Loucy (cell line): Measurements from ENCODE around the gene TRIO.

Source experiments
- EZH2phosphoT487 ChIP-seq: fragments of 200-600 bp; IDR thresholded peaks from 2 replicates; pipeline ENCODE4 v1.6.1; 2018; ENCODE audit warnings: antibody characterized with exemption, mild to moderate bottlenecking, moderate library complexity, borderline replicate concordance
- TF ChIP-seq, protein P1 (sequence below): fragments of 200-600 bp; sonication (generic); conservative IDR thresholded peaks from 2 replicates; pipeline ENCODE4 v1.5.1; 2014; ENCODE audit warnings: mild to moderate bottlenecking, antibody characterized with exemption, low read length

DNA sequence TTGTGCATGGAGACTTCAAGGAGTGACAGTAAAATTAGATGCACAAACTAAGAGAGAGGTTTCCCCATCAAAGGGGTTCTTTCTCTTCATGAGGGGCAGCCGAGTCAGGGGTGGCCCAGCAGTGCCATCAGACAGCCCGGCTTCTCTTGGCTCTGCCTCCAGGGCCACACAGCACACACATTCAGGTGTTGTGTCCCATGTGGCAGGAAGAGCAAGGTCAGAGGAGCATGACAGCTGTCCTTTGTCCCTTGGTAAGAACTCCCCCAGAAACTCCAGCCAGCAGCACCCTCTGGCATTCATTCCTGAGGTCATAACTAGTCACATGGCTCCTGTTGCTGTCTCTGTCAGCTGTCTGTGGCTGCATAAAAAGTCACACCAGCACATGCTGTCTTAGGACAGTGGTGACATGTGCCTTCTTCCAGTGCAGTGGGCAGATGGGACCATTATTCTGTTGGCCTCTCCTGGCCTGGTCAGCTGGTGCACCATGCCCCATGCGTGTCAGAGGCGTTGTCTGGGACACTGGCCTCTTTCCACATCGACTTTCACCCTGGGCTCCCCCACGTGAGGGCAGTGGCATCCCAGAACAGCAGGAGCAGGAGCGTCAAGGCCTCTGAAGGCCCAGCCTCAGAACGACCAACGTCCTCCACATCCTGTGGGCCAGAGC, 360.0 kb downstream of the TRIO start:
- TF ChIP-seq, protein P1, sequence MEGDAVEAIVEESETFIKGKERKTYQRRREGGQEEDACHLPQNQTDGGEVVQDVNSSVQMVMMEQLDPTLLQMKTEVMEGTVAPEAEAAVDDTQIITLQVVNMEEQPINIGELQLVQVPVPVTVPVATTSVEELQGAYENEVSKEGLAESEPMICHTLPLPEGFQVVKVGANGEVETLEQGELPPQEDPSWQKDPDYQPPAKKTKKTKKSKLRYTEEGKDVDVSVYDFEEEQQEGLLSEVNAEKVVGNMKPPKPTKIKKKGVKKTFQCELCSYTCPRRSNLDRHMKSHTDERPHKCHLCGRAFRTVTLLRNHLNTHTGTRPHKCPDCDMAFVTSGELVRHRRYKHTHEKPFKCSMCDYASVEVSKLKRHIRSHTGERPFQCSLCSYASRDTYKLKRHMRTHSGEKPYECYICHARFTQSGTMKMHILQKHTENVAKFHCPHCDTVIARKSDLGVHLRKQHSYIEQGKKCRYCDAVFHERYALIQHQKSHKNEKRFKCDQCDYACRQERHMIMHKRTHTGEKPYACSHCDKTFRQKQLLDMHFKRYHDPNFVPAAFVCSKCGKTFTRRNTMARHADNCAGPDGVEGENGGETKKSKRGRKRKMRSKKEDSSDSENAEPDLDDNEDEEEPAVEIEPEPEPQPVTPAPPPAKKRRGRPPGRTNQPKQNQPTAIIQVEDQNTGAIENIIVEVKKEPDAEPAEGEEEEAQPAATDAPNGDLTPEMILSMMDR, result no peak
- TF ChIP-seq EZH2phosphoT487, result no peak
